Spleen (tissue), 7 donors: ENCODE data around the gene CHN1.

Experiments used
- POLR2A ChIP-seq, 3 donors: fragments of 450-650 bp; IDR thresholded peaks; one replicate each; pipeline ENCODE4 v1.5.1; 2017; ENCODE audit warnings: antibody characterized with exemption in 3 of 3, mild to moderate bottlenecking in 1 of 3
- POLR2AphosphoS5 ChIP-seq, 3 donors: sonication (generic); formaldehyde crosslinking; IDR thresholded peaks; one replicate each; pipeline ENCODE4 v1.5.1; 2017; ENCODE audit warnings: antibody characterized with exemption in 3 of 3
- TF ChIP-seq, protein P1 (sequence below), 11 experiments: fragments of 200-600 bp in 7 of 11; fragments of 450-650 bp in 4 of 11; sonication (generic) in 4 of 11; IDR thresholded peaks in 8 of 11; conservative IDR thresholded peaks in 3 of 11; 1 replicate in 7 of 11; 2 replicates in 4 of 11; pipeline versions ENCODE4 v1.4.0 to v1.8.0; 2016 to 2021; ENCODE audit warnings: antibody characterized with exemption in 11 of 11, inconsistent platforms in 4 of 11, mild to moderate bottlenecking in 1 of 11
- donor health status: DM: no; HTN: no; CAD: no; lungs with moderate emphysema.
- donor health status: DM: no; HTN: no; CAD: no.
- donor health status: DM: no; HTN: no; CAD: no.

DNA sequence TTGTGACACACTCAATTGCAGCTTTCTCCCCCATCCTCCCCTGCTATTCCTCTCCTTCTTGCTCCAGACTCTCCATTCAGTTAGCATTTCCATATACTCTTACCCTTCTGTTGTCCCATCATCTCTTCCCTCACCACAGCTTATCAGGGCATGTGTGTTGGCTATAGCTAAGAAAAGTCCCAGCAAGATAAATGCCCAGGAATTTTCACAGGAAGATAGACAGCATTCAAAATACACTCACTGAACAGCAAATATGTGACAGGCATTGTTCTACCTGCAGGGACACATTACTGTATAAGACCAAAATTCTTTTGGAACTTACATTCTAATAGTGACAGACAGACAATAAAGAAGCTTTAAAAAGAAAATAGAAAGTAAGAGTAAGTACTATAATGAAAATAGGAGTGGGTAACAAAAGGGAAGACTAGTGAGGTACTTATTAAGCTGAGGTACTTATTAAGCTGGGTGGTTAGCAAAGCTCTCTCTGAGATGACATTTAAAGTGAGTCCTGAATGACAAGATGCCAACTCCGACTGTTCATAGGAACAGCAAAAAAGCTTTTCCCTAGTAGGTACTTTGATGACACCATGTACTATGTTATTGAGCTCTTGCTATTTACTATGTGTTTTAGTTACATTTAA, 86.2 kb downstream of the CHN1 start:
- TF ChIP-seq, protein P1, sequence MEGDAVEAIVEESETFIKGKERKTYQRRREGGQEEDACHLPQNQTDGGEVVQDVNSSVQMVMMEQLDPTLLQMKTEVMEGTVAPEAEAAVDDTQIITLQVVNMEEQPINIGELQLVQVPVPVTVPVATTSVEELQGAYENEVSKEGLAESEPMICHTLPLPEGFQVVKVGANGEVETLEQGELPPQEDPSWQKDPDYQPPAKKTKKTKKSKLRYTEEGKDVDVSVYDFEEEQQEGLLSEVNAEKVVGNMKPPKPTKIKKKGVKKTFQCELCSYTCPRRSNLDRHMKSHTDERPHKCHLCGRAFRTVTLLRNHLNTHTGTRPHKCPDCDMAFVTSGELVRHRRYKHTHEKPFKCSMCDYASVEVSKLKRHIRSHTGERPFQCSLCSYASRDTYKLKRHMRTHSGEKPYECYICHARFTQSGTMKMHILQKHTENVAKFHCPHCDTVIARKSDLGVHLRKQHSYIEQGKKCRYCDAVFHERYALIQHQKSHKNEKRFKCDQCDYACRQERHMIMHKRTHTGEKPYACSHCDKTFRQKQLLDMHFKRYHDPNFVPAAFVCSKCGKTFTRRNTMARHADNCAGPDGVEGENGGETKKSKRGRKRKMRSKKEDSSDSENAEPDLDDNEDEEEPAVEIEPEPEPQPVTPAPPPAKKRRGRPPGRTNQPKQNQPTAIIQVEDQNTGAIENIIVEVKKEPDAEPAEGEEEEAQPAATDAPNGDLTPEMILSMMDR (IDR thresholded peaks at IDR 0.05 in 8 of 11, conservative IDR thresholded peaks at IDR 0.05 in 3 of 11): no peak
- TF ChIP-seq POLR2A (IDR thresholded peaks at IDR 0.05): no peak
- TF ChIP-seq POLR2AphosphoS5 (IDR thresholded peaks at IDR 0.05): no peak
